Uterus (tissue), 4 donors: ENCODE measurements around the gene PGGHG. TPM values are rescaled to one million over a fixed set of nuclear protein-coding genes. Genes with fewer than 3 reads are reported as not detected.
"Not testable (repeated sequence)": the region's sequence is repeated elsewhere in the genome, so short reads cannot be mapped to it uniquely, and the experiment has no call there.

Experiments used
- DNase-seq, 2 donors: peaks; one replicate each; pipeline ENCODE4 v3.0.0-alpha.2; 2019 to 2020
- H3K27ac ChIP-seq, 2 donors: fragments of 200-600 bp; sonication (generic); 1 replicate in 1 of 2; 2 replicates in 1 of 2; pipeline ENCODE4 v1.5.1; 2016 to 2018
- H3K27me3 ChIP-seq, 2 donors: fragments of 200-600 bp; sonication (generic); one replicate each; pipeline ENCODE4 v1.5.1; 2018 to 2019; ENCODE audit warnings: control low read depth in 1 of 2
- H3K36me3 ChIP-seq, 2 donors: fragments of 200-600 bp; sonication (generic); one replicate each; pipeline ENCODE4 v1.5.1; 2019; ENCODE audit warnings: control low read depth in 1 of 2
- H3K4me1 ChIP-seq, 2 donors: fragments of 200-600 bp; sonication (generic); one replicate each; pipeline ENCODE4 v1.5.1; 2018 to 2019; ENCODE audit warnings: control low read depth in 1 of 2
- H3K4me3 ChIP-seq, 2 donors: fragments of 200-600 bp; sonication (generic); 1 replicate in 1 of 2; 2 replicates in 1 of 2; pipeline ENCODE4 v1.5.1; 2018 to 2019; ENCODE audit warnings: mild to moderate bottlenecking in 1 of 2
- H3K9me3 ChIP-seq, 2 donors: fragments of 200-600 bp; sonication (generic); one replicate each; pipeline ENCODE4 v1.5.1; 2019; ENCODE audit warnings: control low read depth in 1 of 2
- POLR2A ChIP-seq, 2 donors: fragments of 450-650 bp; IDR thresholded peaks; one replicate each; pipeline ENCODE4 v1.6.1; 2016; ENCODE audit warnings: antibody characterized with exemption in 2 of 2, mild to moderate bottlenecking in 1 of 2, moderate library complexity in 1 of 2
- intact Hi-C: fragments of 100-400 bp; cut with DNase I; formaldehyde crosslinking; loops from one replicate; pipeline ENCODE4 v1.15.1; 2023; ENCODE audit warnings: low total_unique reads
- total RNA-seq, 4 donors: library from RNA; depleted of rRNA in 3 of 4; stranded (reverse); fragments of >200 nt in 3 of 4; gene quantifications; one replicate each; pipeline versions ENCODE4 v1.1.0 to v1.2.4, GENCODE V29; 2014 to 2023
- TF ChIP-seq, protein P1 (sequence below), 4 experiments: fragments of 200-600 bp in 2 of 4; fragments of 450-650 bp in 2 of 4; sonication (generic) in 2 of 4; IDR thresholded peaks; one replicate each; pipeline ENCODE4 v1.5.1; 2016 to 2019; ENCODE audit warnings: antibody characterized with exemption in 4 of 4, mild to moderate bottlenecking in 2 of 4, moderate library complexity in 1 of 4
- donor health status: DM: yes; HTN: yes; CAD: no.

PGGHG gene
- total RNA-seq, 4 donors from 2014 or later, result 7.9 to 29.1 (median 14.2) TPM

- Histone ChIP-seq H3K27me3 (no peaks in the 10 kb centered on the region), H3K9me3 (no peaks in the 10 kb centered on the region), H3K4me3 (no peak overlapping the region), H3K36me3 (no peaks in the 10 kb centered on the region), H3K27ac (peak overlapping the region; percentile 76 to 93), H3K4me1 (no peaks in the 10 kb centered on the region)
- no peak for DNase-seq
- TF ChIP-seq, protein P1, sequence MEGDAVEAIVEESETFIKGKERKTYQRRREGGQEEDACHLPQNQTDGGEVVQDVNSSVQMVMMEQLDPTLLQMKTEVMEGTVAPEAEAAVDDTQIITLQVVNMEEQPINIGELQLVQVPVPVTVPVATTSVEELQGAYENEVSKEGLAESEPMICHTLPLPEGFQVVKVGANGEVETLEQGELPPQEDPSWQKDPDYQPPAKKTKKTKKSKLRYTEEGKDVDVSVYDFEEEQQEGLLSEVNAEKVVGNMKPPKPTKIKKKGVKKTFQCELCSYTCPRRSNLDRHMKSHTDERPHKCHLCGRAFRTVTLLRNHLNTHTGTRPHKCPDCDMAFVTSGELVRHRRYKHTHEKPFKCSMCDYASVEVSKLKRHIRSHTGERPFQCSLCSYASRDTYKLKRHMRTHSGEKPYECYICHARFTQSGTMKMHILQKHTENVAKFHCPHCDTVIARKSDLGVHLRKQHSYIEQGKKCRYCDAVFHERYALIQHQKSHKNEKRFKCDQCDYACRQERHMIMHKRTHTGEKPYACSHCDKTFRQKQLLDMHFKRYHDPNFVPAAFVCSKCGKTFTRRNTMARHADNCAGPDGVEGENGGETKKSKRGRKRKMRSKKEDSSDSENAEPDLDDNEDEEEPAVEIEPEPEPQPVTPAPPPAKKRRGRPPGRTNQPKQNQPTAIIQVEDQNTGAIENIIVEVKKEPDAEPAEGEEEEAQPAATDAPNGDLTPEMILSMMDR (IDR thresholded peaks at IDR 0.05), result no peak
- no peak for TF ChIP-seq POLR2A (IDR thresholded peaks at IDR 0.05)
- intact Hi-C loops, result no loop called here
These were observed 17.9 kb downstream of the PGGHG start for GRCh38 chr11:306645-307371.

GRCh38 chr11:307766-308708 lies 19.1 kb downstream of the PGGHG start, which contains the start of gene IFITM2:
TSS of gene IFITM2 (plus strand) at chr11:307816. CDS start at chr11:308193, 377 bp downstream.
- peak within 1 kb of the TSS; percentile 88 to 93 for H3K27ac ChIP-seq
- H3K27me3 ChIP-seq, H3K4me1 ChIP-seq, H3K9me3 ChIP-seq, intact Hi-C loops, H3K36me3 ChIP-seq: not testable (repeated sequence)
- peak within 1 kb of the TSS; percentile 44 to 52 for H3K4me3 ChIP-seq
- TF ChIP-seq, protein P1 (IDR thresholded peaks at IDR 0.05), result peak in 2 of 4 experiments; percentile 12 to 32
- TF ChIP-seq POLR2A (IDR thresholded peaks at IDR 0.05), result peak; percentile 73
- peak; percentile 81 to 86 for DNase-seq

DNA sequence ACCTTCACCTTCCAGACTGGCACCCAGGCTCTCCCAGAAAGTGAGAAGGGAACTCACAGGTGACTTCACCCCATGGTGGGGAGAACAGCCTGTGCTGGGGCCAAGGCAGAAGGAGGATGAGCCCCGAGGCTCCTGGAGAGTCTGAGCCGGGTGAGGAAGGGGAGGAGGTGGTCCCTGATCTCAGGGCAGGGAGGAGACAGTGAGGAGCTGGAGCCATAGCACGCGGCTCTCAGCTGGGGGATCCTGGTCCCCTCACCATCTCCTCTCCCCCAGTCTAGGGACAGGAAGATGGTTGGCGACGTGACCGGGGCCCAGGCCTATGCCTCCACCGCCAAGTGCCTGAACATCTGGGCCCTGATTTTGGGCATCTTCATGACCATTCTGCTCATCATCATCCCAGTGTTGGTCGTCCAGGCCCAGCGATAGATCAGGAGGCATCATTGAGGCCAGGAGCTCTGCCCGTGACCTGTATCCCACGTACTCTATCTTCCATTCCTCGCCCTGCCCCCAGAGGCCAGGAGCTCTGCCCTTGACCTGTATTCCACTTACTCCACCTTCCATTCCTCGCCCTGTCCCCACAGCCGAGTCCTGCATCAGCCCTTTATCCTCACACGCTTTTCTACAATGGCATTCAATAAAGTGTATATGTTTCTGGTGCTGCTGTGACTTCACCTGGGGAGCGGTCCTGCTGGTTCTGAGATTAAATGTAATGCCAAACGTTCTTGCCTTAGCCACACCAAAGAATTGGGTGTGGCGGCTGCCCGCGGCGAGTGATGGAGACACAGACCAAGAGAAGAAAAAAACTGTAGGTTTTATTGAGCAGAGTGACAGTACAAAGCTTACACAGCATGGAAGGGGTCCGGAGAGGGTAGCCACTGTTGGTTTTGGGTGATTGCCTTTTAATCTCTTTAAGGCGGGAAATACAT lies 20.1 kb downstream of the PGGHG start:
- H3K36me3 ChIP-seq, H3K9me3 ChIP-seq, intact Hi-C loops, H3K27me3 ChIP-seq, H3K4me1 ChIP-seq, DNase-seq: not testable (repeated sequence)
- H3K4me3 ChIP-seq, result peak overlapping the region; percentile 44 to 52
- H3K27ac ChIP-seq, result peak overlapping the region; percentile 88 to 93

DNA sequence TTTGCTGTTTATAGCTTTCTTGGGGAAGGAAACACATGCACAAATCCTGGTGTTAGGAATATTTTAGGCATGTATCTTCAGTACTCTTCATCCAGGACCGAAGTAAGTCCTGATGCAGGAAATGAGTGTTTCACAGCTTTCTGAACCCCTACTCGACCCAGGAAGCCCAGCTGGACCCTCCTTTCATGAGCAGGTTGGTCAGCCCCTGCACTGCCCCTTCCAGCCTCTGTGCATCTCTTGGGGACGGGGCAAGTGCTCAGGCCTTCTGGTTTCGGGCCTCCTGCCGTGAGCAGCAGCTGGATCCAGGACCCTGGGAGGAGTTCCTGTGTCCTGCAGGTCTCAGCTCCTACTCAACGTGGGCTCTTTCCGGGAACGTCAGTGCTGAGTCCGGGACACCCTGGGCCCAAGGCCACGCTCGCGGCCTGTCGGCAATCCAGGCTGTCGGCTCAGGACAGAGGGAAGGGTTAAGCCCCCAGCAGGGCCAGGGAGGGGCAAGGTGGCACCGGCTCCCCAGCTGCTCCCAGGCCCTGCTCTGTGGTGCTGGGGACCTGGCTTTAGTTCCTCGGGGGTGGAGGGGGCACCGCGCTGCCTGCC lies 21.1 kb downstream of the PGGHG start:
- H3K36me3 ChIP-seq, intact Hi-C loops, H3K9me3 ChIP-seq, DNase-seq, H3K27me3 ChIP-seq, H3K4me1 ChIP-seq: not testable (repeated sequence)
- Histone ChIP-seq H3K4me3 (peak overlapping the region; percentile 44 to 52), H3K27ac (peak overlapping the region; percentile 88 to 93)

DNA sequence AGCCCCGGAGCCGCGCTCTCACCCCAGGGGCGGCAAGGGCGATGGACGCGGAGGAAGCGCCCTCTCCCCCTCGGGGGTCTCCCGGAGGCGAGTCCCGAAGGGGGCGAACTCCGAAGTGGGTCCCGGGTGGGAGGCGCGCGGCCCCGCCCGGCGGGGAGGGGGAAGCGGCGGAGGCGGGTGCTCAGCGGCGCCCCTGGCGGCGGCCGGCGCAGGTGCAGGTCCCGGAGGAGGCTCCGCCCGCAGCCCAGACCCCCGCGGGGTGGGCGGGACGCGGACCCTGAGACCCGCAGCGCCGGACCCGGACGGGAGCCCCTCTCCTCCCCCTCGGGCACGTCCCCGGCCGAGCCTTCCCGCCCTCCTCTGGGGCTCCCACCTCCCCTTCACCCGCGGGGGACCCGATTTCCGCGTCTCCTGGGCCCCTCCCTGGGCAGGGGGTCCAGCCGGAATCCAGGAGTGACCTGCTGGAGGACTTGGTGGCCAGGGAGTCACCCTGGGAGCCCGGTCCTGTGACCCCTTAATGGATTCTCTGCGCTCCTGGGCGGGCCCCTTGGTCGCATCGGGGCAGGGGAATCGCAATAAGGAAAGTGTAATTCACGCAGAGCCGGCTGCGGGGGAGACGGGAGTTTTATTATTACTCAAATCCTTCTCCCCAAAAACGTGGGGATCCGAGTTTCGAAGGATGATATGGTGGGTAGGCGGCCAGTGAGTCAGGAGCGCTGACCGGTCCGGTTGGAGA lies 22.3 kb downstream of the PGGHG start:
- not testable (repeated sequence) for H3K36me3 ChIP-seq

More for the DNA sequence above, 22.3 kb downstream of the PGGHG start:
- peak overlapping the region; percentile 91 to 99 for H3K27ac ChIP-seq
- H3K27me3 ChIP-seq, DNase-seq, H3K9me3 ChIP-seq, H3K4me1 ChIP-seq, intact Hi-C loops: not testable (repeated sequence)
- peak overlapping the region; percentile 19 to 38 for H3K4me3 ChIP-seq
